Measurements from ENCODE around the gene HOXA6.

Gene HOXA6

DNA sequence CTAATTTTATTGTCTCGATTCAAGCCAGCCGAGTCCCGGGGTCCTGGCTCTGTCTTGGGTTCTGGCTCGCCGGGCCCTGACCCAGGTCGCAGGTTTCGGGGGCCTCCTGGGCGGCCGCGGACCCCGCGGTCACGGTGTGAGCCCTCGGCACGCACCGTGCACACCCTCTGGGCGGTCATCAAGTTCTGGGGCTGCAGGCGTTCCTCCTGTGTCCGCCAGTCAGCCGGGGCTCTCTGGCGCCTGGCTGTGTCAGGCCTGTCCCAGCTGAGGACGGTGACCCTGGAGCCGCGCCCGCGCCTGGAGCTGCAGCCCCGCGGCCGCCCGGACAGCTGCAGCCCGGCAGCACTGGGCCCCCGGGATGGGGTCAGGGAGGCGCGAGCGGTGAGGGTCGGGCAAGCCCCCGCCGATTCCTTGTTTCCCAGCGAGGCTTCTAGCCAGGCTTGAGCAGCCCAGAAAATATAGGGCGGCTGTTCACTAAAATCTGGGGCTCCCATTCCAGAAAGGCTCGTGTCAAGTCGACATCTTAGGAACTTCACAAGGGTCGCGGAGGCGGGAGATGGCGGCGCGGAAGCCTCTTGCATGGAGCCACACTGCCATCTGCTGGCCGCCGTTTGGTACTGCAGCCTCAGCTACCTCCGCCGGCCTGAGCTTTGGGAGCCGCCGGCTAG lies 13.1 kb upstream of the HOXA6 start:
- DNase-seq: peak; percentile 80

DNA sequence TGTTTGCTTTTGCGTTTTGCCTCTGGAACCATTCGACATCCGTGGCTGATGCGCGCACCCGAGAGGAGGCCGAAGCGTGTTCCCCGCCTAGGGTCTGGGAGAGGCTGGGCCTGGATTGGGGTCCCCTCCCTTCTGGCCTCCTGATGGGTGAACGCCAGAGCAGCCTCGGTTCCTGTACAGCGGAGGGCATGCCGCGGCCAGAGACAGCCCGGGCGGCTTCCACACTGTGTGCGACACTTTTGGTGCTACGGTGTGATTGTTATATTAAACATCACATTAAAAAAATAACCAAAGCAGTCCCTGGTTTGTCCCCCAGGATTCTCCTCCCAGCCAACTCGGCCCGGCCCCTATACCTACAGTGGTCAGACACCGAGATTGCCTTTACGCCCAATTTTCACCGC lies 12.6 kb upstream of the HOXA6 start:
- DNase-seq: no peak

DNA sequence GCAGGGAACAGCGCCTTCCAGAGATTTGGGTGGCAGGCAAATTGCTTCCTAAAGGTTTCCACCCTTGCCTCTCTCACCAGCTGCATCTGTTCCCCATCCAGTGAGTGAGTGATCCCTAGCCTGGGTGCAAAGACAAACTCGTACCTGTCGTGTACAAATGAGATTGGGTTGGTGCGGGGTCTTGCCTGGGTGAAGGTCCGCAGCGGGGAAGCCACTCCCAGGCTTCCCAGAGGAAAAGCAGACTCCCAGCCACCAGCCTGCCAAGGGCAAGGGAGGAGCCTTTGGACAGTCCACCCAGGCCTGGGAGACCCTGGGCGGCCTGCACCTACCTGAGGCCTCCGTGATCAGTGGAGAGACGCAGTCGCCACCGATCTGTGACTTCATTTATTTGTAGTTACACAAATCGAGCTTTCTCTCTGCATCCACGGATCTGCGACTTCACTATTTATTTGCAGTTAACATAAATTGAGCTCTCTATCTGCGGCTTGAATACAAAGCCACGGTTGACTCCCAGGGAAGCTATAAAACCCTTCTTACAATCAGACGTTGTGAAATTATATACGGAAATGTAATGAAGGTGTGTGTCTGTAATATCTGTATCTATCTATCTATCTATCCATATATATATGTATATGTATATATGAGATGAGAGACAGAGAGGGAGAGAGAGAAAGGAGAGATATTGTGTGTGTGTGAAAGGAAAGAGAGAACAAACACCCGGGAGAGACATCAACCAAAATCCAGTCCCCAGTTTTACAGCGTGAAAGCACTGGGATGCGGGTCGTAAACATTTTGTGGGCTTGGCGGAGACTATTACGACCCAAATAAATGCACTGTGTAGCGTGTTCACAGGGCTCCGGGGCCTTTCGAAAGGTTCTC lies 11.9 kb upstream of the HOXA6 start:
- DNase-seq: no peak

DNA sequence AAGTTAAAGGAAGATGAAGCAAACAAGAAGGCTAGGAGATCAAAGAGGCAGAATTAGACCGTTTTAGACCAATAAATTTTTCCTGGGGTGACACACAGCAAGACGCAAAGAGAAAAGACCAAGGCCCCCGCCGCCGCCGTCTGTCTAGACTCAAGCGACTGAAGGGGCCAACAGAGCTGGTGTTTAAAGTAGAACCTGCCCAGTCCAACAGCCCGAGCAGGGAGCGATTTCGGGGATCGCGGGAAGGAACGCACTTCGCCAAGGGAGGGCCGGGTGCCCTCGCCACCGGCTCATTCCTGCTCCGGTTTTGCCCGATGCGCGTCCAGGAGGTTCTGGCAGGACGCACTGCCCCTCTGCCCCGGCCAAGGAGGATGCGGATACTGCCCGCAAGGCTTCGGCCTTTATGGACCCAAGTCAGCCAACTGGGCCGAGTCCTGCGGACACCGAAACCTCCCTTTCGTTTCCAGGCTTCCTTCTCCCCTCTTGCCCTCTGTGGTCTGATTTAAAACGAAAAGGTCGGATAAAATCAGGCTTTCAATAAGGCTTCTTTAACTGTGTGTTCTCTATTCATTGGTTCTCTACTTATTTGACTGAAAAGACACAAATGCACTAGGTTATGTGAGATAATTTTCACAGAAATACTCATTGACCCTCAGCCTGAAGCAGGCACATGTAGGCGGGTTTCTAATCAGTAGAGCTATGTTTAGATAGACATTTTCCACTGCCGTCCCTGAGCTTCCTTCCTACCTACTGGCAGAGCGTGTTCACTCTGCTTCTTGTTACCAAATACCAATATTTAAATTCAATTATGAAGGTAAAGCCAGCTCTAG lies 11.1 kb upstream of the HOXA6 start:
- no peak for DNase-seq

DNA sequence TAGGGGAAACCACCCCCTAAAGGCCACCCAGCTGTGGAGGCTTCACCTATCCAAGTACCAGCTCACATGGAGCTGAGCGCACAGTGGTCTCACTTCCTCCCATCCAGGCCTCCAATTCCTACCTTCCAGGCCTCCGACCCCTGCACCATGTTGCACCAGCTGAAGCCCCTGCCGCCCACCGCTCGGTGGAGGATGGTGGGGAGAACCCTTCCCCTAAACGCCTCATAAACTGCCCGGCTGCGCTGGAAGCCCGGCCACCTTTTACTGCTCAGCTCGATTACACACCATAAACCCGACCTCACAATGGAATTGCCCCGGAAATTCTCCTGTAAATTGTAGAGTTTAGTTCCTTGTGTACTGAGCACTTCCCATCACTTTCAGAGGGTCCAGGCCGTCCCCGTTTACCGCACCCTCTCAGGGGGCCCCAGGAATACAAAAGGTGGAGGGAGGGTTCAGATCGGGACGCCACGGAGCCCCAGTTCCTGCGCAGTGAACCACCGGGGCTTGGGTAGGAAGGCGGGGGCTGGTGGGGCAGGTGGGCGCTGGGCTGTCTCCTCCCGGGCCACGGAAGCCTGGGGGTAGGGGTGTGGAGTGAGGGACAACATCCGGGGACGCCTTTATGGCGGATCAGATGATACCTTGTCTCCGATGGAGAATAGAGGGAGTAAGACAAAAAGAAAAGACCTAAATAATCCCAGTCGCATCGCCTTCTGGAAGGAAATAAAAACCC lies 10.3 kb upstream of the HOXA6 start:
- DNase-seq: no peak

DNA sequence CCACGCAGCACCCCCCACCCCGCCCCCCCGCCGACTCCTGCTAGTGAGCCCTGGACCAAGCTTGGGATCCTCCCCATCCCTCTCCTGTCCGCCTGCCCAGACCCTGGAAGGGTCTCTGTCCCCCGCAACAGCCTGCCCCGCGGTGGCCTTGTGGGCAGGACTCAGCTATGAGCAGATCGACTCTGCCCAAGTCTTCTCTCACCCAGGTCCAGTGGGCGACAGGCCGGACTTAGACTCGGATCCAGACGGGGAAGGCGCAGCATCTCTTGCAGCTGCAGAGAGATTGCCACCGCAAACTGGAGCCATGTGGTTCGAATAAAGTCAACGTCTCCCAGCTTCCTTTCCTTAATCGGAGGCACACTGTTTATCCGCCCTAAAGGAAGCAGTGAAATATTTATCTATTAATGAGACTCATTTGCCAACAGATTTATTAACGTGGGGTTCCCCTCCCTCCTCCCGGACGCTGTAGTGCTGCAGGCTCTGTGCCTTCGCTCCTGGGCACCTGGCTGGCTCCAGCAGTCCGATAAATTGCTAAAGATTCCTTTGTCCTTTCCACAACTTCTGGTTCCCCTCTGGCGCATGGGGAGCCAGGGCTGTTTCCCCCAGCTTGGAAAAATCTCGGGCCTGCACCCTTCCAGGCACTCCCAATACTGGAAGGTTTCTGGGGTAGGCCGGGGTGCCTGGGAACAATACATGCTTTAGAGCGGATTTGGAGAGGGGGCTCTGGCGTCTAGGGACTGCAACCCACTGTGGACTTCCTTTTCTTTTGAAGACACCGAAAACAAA lies 9.5 kb upstream of the HOXA6 start:
- no peak for DNase-seq

DNA sequence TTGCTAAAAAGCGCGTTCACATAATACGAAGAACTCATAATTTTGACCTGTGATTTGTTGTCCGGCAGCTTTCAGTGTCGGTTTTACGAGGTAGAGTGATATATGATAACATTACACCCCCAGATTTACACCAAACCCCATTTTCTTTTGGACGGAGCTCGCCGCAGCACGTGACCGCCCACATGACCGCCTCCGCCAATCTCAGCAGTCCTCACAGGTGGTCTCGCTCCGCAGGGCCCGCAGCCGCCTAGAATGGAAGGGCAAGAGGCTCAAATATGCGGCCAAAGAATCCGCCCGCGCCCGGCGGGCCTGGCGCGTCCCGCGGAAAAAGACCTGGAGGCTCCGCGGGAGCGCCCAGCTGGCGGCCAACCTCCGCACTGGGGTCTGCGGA lies 8.9 kb upstream of the HOXA6 start, which contains the start of gene HOXA7:
HOXA7 (minus strand) TSS at position 168 of the 391 bp plus-strand sequence; CDS start at position 38, 130 bp downstream.
- no peak for DNase-seq

DNA sequence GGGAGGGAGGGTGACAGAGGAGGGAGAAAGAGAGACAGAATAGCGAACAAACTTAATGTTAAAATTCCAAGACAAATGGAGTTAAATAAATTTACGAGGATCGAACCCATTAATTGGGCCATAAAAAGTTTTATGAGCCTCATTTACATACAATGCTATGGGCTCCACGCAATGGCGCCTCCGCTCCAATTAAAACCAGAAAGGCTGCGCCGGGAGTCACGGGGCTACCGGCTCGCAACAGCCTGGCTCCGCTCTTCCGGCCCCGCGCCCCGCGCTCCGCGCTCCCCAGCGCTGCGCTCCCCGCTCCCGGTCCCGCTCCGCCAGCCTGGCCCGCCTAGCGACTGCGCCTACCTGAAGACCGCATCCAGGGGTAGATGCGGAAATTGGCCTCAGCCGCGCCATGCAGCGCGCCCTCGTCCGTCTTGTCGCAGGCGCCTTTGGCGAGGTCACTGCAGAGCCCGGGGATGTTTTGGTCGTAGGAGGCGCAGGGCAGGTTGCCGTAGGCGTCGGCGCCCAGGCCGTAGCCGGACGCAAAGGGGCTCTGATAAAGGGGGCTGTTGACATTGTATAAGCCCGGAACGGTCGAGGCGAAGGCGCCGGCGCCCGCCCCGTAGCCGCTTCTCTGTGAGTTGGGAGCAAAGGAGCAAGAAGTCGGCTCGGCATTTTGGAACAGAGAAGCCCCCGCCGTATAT lies 8.4 kb upstream of the HOXA6 start:
- DNase-seq: no peak

DNA sequence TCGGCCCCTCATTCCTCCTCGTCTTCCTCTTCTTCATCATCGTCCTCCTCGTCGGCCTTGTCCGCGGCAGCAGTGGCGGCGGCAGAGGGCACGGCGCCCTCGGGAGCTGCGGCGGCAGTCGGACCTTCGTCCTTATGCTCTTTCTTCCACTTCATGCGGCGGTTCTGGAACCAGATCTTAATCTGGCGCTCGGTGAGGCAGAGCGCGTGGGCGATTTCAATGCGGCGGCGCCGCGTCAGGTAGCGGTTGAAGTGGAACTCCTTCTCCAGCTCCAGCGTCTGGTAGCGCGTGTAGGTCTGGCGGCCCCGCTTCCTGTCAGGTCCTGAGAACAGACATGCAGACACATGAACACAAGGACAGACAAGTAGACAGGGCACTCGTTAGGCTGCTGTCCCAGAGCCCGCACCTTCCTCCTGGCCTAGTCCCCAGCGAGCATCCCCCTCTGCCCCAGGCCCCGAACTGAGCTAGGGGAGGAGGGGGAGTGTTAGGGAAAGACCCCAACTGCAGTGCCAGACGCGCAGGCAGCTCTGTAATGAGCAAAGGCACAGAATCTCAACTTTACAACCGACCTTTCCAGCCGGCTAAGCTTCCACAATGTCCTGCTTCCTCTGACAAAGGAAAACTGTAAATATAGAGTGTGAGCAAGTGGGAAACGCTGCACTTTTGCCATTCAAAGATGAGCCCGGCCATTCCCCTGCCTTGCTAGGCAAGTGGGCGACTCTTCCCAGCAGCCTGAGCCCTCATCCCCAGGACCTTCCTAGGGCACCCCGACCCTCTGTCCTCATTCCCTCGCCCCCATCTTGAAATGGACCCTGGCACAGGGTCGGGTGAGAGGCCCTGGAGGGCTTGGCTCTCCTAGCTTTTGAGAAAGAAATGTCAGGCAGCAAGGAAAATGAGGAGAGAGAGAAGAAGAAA lies 7.6 kb upstream of the HOXA6 start:
- DNase-seq: no peak

DNA sequence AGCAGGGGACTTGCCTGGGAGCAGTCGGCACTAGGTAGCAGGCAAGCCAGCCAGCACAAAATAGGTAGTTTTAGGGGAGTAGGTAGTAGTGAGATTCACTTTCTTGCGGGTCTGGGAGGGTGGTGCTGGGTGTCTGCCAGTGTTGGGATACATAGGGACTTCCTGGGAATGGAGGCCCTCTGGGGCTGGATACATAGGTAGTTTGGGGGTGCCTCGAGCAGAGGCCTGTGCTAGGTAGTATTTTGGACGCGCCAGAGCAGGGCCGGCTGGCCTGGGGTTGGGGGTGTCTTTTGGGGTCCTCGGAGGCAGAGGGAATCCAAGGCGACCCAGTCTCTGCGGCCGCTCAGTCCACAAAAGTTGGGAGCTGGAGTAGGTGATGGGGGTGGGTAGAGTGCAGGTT lies 6.8 kb upstream of the HOXA6 start:
- no peak for DNase-seq

DNA sequence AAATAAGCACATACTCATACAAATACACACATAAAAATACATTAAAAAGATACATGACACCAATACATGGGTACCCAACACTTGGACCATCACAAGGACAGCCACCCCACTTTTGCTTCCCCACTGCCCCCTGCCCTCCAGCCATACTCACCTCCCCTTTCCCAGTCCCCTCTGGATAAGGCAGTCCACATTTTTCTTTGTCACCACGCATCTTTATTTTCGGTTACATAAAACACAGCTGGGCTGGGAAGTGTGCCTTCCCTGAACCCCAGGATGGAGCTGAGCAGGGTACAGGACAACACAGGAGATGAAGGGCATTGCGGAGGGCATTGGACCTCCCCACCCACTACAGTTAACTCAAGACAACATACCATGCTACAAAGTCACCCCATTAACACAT lies 6.0 kb upstream of the HOXA6 start:
- no peak for DNase-seq

DNA sequence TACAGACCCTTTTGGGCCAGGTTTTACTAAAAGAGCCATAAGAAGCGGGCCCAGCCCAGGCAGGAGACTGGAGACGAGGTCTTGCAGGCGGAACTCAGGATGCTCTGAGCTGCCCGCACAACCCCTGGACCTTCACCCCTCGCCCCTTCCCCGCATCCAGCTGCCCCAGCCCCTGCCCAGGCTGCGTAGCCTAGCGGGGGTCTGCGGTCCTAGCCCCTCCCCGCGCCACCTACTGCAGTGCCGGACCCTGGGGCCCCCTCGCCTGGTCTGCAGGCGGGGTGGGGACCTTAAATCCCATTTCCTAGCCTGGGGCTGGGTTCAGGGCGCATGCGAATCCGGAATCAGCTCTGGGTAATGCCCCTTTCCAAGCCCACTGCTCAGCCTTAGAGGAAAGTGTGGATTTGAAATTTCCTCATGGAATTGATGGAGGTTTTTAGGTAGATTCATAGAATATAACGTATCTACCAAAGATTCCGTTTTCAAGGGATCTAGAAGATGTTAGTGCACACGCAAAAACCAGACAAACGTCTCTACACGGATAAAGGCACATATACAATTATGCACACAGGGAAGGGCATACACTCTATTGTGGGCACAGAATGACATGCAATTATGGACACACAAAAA lies 5.4 kb upstream of the HOXA6 start:
- no peak for DNase-seq

DNA sequence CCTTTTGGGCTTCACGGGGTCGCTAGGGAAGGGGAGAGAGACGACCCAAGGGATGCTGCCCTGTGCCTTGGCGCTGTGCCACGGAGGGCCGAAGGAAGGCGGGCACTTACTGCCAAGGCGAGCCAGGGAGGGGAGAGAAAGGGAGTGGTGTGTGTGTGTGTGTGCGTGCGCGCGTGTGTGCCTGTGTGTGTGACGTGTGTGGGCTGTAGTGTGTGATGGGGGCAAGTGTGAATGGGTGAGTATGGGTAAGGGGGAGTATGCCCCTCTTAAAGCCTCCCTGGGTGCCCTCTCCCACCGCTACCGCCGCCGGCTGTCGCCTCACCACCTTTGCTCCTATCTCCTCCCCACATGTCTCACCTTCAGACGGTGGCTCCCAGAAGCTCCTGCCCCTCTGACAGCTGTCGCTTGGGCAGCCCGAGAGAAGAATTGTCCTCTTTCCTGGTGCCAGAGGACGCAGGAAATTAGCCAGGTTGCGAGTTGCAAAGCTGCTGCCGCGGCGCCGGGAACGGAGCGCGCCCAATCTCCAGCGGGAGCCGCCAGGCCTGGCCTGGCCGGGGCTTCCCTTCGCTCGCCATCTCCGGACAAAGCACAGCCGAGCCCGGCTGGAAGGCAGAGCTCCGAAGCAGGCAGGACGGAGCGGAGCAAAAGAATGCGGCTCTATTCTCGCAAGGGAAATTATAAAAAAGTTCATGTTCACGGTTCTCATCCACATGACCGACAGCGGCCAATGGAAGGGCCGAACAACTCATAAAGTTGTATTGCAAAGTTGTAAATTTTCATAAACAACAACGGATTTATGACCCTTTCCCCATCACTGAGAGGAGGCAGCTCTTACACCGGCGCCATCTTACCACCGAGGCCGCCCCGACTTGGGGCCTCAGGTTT lies 4.6 kb upstream of the HOXA6 start, which contains the start of gene HOXA3:
HOXA3 (minus strand) TSS at position 653 of the 885 bp plus-strand sequence. CDS start 41,943 bp downstream, outside the sequence.
- no peak for DNase-seq

DNA sequence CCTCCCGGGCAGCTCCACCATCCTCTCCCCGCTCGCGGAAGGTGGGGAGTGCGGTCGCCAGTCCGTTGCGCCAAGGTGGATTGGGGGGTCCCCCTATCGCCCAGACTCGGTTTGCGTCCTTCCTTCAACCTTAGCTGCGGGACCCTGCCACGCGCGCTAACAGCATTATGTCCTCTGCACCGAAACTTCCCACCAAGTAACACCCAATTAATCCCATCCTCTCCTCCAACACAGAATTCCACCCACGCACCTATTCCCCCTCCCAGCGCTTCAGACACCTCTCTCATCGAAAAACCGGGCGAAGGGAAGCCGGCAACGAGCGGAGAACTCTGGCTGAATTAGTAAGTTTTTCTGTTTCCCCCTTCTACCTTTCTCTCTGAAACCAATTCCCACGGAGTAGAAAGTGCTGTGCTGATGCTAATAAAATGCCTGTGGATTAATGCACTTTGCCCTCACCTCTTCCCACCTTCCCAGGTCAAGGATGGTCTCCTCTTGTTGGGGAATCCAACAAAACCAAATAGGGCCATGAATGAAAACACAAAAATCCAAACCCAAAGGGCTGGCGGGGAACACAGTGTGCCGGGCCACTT lies 3.9 kb upstream of the HOXA6 start:
- DNase-seq: no peak

DNA sequence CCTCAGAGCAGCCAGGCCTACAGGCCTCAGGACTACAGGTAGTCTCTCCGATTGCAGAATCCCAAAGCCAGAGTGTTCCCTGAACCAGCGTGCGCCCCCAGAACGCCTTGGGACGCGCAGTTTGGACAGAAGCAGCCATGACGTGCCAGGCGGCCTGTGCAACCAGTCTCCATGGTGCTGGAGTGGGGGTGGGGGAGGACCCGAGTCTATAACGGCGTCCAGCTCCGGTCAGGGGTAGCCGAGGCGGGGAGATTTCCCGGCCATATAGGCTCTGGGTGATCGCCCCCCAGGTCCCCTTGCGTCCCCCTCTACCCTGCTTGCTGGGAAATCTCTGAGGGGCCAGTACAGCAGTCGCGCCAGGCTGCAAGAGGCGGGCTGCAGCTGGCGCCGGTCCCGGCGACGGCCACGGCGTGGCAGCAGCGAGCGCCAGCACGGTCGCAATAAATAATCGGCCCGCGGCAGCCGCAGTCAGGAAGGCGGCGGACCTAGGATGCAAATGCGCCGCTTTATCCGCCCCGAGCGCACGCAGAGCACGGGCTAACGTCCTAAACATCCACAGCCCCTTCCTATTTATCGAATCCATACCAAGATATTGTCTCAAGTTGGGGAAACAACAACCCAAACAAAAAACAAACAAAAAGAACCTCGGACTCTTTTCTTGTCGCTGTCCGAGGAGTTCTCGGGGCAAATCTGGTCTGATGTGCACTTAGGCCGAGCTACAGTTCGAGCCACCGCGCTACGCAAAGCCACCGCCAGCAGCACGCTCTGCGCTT lies 3.2 kb upstream of the HOXA6 start:
- peak; percentile 67 for DNase-seq

DNA sequence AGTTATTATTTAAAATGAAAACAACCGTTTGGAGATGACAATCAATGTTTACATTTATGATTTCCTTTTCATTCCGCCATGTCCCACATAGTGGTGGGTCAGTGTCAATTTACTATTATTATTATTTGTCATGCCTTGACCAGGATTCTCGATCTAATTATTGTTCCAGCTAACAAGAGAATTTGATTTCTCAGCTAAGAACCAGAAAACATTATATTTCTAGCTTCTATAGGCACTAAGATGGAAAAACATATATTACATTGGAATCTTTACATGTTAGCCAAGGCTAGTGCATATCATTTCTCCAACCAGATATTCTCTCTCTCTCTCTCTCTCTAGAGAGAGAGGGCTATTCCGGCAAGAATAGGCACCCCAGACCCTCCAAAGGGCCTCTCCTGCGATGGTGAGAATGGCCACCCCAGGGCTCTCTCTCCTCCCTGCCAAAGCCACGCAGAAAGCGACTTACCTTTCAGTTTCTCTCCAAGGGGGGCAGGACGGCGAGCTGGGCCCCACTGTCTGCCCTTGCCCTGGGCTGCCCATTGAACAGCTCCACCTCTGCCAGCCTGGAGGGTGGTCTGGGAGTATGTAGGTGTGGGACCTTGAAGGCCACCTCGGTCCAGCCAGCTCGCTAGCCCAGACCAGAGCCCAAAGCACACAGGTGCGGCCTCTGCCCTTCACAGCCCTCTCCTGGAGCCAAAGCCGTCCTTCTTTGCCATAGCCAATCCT lies 2.4 kb upstream of the HOXA6 start:
- DNase-seq: no peak
